Stimulated activated CD4-positive, alpha-beta T cell treated with anti-CD3 and anti-CD28 coated beads, Interleukin-1b, Interleukin-23, amount 100 ng/mL, for 4 hours (primary cell): ENCODE data around the gene TNFSF10.
"Not testable (repeated sequence)": the region's sequence is repeated elsewhere in the genome, so short reads cannot be mapped to it uniquely, and the experiment has no call there.

Experiments used
- DNase-seq, 2 donors: peaks; one replicate each; pipeline ENCODE4 v3.0.0-alpha.2; 2020; ENCODE audit warnings: low read depth in 2 of 2

The TNFSF10 gene

GRCh38 chr3:172522871-172523818, at the start of gene TNFSF10:
Gene TNFSF10, minus strand, starts transcription at chr3:172523430. Its CDS starts 46 bp downstream, at chr3:172523384.
- peak in 1 of 2 donors; percentile 35 for DNase-seq

- DNase-seq, result no peak
Measured at GRCh38 chr3:172569128-172570008, 46.1 kb upstream of the TNFSF10 start.

- no peak for DNase-seq
Measured at GRCh38 chr3:172568701-172569100, 45.5 kb upstream of the TNFSF10 start.

GRCh38 chr3:172566785-172567184, 43.6 kb upstream of the TNFSF10 start:
- not testable (repeated sequence) for DNase-seq

GRCh38 chr3:172564499-172564898, 41.3 kb upstream of the TNFSF10 start:
- no peak for DNase-seq

- DNase-seq, result peak in 1 of 2 donors; percentile 17
Measured at GRCh38 chr3:172562871-172563865, 39.9 kb upstream of the TNFSF10 start.

GRCh38 chr3:172561897-172562640, 38.8 kb upstream of the TNFSF10 start:
- DNase-seq, result no peak

- no peak for DNase-seq
Measured at GRCh38 chr3:172560586-172560985, 37.4 kb upstream of the TNFSF10 start.

- no peak for DNase-seq
Measured at GRCh38 chr3:172560026-172560425, 36.8 kb upstream of the TNFSF10 start.

- no peak for DNase-seq
Measured at GRCh38 chr3:172559020-172559419, 35.8 kb upstream of the TNFSF10 start.

GRCh38 chr3:172557515-172558220, 34.4 kb upstream of the TNFSF10 start:
- no peak for DNase-seq

GRCh38 chr3:172553526-172554252, 30.5 kb upstream of the TNFSF10 start:
- DNase-seq, result no peak

- DNase-seq, result no peak
Measured at GRCh38 chr3:172552607-172553006, 29.4 kb upstream of the TNFSF10 start.

- DNase-seq, result no peak
Measured at GRCh38 chr3:172551874-172552273, 28.6 kb upstream of the TNFSF10 start.

- peak; percentile 48 to 53 for DNase-seq
Measured at GRCh38 chr3:172550347-172550943, 27.2 kb upstream of the TNFSF10 start.

- DNase-seq, result no peak
Measured at GRCh38 chr3:172549144-172549543, 25.9 kb upstream of the TNFSF10 start.

- no peak for DNase-seq
Measured at GRCh38 chr3:172546628-172547214, 23.5 kb upstream of the TNFSF10 start.

- no peak for DNase-seq
Measured at GRCh38 chr3:172546105-172546504, 22.9 kb upstream of the TNFSF10 start.
